Thyroid gland (tissue), 4 donors: ENCODE data around the gene RELL1.

Experiments
- POLR2A ChIP-seq, 2 donors: fragments of 450-650 bp; IDR thresholded peaks; one replicate each; pipeline ENCODE4 v1.6.1; 2017; ENCODE audit warnings: antibody characterized with exemption in 2 of 2, mild to moderate bottlenecking in 2 of 2, moderate library complexity in 1 of 2
- TF ChIP-seq, protein P1 (sequence below), 6 experiments: fragments of 200-600 bp in 3 of 6; fragments of 450-650 bp in 3 of 6; sonication (generic) in 3 of 6; IDR thresholded peaks; one replicate each; pipeline ENCODE4 v1.5.1; 2016 to 2019; ENCODE audit warnings: antibody characterized with exemption in 6 of 6, mild to moderate bottlenecking in 2 of 6, inconsistent platforms in 1 of 6, moderate library complexity in 1 of 6

DNA sequence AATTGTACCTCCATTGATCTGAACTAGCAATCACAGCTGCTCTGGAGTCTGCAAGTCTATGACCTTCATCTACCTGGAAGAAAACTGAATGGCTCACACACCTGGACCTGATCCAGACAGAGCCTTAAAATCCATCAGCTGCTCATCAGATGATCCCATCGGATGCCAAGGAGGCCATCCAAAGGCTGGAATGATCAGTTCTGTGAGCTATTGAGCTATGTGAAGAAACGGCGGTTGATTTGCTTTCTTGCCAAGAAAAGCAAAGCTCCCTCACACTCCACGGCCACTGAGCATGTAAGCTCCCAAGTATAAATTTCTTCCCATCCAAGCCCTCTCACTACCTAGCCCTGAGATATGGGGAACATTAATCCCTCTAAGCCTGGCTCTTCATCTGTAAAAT, 63.1 kb downstream of the RELL1 start:
- TF ChIP-seq, protein P1, sequence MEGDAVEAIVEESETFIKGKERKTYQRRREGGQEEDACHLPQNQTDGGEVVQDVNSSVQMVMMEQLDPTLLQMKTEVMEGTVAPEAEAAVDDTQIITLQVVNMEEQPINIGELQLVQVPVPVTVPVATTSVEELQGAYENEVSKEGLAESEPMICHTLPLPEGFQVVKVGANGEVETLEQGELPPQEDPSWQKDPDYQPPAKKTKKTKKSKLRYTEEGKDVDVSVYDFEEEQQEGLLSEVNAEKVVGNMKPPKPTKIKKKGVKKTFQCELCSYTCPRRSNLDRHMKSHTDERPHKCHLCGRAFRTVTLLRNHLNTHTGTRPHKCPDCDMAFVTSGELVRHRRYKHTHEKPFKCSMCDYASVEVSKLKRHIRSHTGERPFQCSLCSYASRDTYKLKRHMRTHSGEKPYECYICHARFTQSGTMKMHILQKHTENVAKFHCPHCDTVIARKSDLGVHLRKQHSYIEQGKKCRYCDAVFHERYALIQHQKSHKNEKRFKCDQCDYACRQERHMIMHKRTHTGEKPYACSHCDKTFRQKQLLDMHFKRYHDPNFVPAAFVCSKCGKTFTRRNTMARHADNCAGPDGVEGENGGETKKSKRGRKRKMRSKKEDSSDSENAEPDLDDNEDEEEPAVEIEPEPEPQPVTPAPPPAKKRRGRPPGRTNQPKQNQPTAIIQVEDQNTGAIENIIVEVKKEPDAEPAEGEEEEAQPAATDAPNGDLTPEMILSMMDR (IDR thresholded peaks at IDR 0.05): no peak
- TF ChIP-seq POLR2A (IDR thresholded peaks at IDR 0.05): no peak
